ENCODE measurements around the gene CYP4F22.

The CYP4F22 gene

GRCh38 chr19:15498910-15499309 lies 9.4 kb upstream of the CYP4F22 start:
- no peak overlapping the region for H3K27ac ChIP-seq (ENCODE audit: low read length)
- H3K36me3 ChIP-seq (replicated peaks; ENCODE audit: insufficient read depth, low read length), result no peaks in the 10 kb centered on the region
- no peak overlapping the region for H3K4me3 ChIP-seq (ENCODE audit: low read length)
- no peaks in the 10 kb centered on the region for H3K9me2 ChIP-seq (replicated peaks; ENCODE audit: insufficient read depth, low read length)
- no peak overlapping the region for H3K4me2 ChIP-seq (ENCODE audit: low read depth, low read length)
- no peaks in the 10 kb centered on the region for H3K9me3 ChIP-seq (replicated peaks; ENCODE audit: insufficient read depth, low read length)
- H3K4me1 ChIP-seq (ENCODE audit: low read length), result no peaks in the 10 kb centered on the region
- H2AFZ ChIP-seq (ENCODE audit: low read length), result no peak overlapping the region
- no peaks in the 10 kb centered on the region for H4K20me1 ChIP-seq (ENCODE audit: insufficient read depth, low read length)
- DNase-seq, result no peak
- no peak overlapping the region for H3K9ac ChIP-seq (ENCODE audit: low read length)
- no peaks in the 10 kb centered on the region for H3K79me2 ChIP-seq (ENCODE audit: low read length)
- TF ChIP-seq EZH2 (optimal IDR thresholded peaks at IDR 0.05; ENCODE audit: low read depth, low read length) (no peak), EZH2phosphoT487 (IDR thresholded peaks at IDR 0.05; ENCODE audit: low read length) (no peak), CTCF (IDR thresholded peaks at IDR 0.05; ENCODE audit: low read length) (no peak)
- H3F3A ChIP-seq (ENCODE audit: insufficient read depth, low read length), result no peaks in the 10 kb centered on the region
- peaks cover 44% of the 10 kb centered on the region for H3K27me3 ChIP-seq (replicated peaks; ENCODE audit: insufficient read depth, low read length)

- TF ChIP-seq EZH2phosphoT487 (IDR thresholded peaks at IDR 0.05; ENCODE audit: low read length), result no peak
- Histone ChIP-seq H3K9me3 (replicated peaks; ENCODE audit: insufficient read depth, low read length) (no peaks in the 10 kb centered on the region), H3K27ac (ENCODE audit: low read length) (no peak overlapping the region), H3K4me2 (ENCODE audit: low read depth, low read length) (no peak overlapping the region), H3K9ac (ENCODE audit: low read length) (no peak overlapping the region), H3K79me2 (ENCODE audit: low read length) (no peaks in the 10 kb centered on the region), H3F3A (ENCODE audit: insufficient read depth, low read length) (no peaks in the 10 kb centered on the region), H3K9me2 (replicated peaks; ENCODE audit: insufficient read depth, low read length) (no peaks in the 10 kb centered on the region), H3K36me3 (replicated peaks; ENCODE audit: insufficient read depth, low read length) (no peaks in the 10 kb centered on the region), H4K20me1 (ENCODE audit: insufficient read depth, low read length) (no peaks in the 10 kb centered on the region), H3K4me1 (ENCODE audit: low read length) (no peaks in the 10 kb centered on the region), H3K27me3 (replicated peaks; ENCODE audit: insufficient read depth, low read length) (peaks cover 59% of the 10 kb centered on the region), H2AFZ (ENCODE audit: low read length) (no peak overlapping the region), H3K4me3 (ENCODE audit: low read length) (no peak overlapping the region)
- DNase-seq, result no peak
Measured at GRCh38 chr19:15501596-15501995, 6.7 kb upstream of the CYP4F22 start.

- H3K4me1 ChIP-seq (ENCODE audit: low read length), result no peaks in the 10 kb centered on the region
- no peak overlapping the region for H2AFZ ChIP-seq (ENCODE audit: low read length)
- H3K9ac ChIP-seq (ENCODE audit: low read length), result no peak overlapping the region
- H3K36me3 ChIP-seq (replicated peaks; ENCODE audit: insufficient read depth, low read length), result no peaks in the 10 kb centered on the region
- DNase-seq, result no peak
- no peak for TF ChIP-seq CTCF (IDR thresholded peaks at IDR 0.05; ENCODE audit: low read length)
- TF ChIP-seq EZH2 (optimal IDR thresholded peaks at IDR 0.05; ENCODE audit: low read depth, low read length), result no peak
- no peak for TF ChIP-seq EZH2phosphoT487 (IDR thresholded peaks at IDR 0.05; ENCODE audit: low read length)
- H3K79me2 ChIP-seq (ENCODE audit: low read length), result no peaks in the 10 kb centered on the region
- no peaks in the 10 kb centered on the region for H3K9me3 ChIP-seq (replicated peaks; ENCODE audit: insufficient read depth, low read length)
- H4K20me1 ChIP-seq (ENCODE audit: insufficient read depth, low read length), result no peaks in the 10 kb centered on the region
- peaks cover 66% of the 10 kb centered on the region for H3K27me3 ChIP-seq (replicated peaks; ENCODE audit: insufficient read depth, low read length)
- H3K9me2 ChIP-seq (replicated peaks; ENCODE audit: insufficient read depth, low read length), result no peaks in the 10 kb centered on the region
- no peak overlapping the region for H3K4me2 ChIP-seq (ENCODE audit: low read depth, low read length)
- no peaks in the 10 kb centered on the region for H3F3A ChIP-seq (ENCODE audit: insufficient read depth, low read length)
- H3K4me3 ChIP-seq (ENCODE audit: low read length), result no peak overlapping the region
- H3K27ac ChIP-seq (ENCODE audit: low read length), result no peak overlapping the region
Measured at GRCh38 chr19:15502264-15502663, 6.1 kb upstream of the CYP4F22 start.

- Histone ChIP-seq H3K36me3 (replicated peaks; ENCODE audit: insufficient read depth, low read length) (no peaks in the 10 kb centered on the region), H2AFZ (ENCODE audit: low read length) (no peak overlapping the region), H3K27ac (ENCODE audit: low read length) (no peak overlapping the region), H3K4me3 (ENCODE audit: low read length) (no peak overlapping the region), H3F3A (ENCODE audit: insufficient read depth, low read length) (no peaks in the 10 kb centered on the region), H3K9ac (ENCODE audit: low read length) (no peak overlapping the region), H3K27me3 (replicated peaks; ENCODE audit: insufficient read depth, low read length) (peaks cover 77% of the 10 kb centered on the region), H3K9me2 (replicated peaks; ENCODE audit: insufficient read depth, low read length) (no peaks in the 10 kb centered on the region), H3K79me2 (ENCODE audit: low read length) (no peaks in the 10 kb centered on the region), H3K9me3 (replicated peaks; ENCODE audit: insufficient read depth, low read length) (no peaks in the 10 kb centered on the region), H4K20me1 (ENCODE audit: insufficient read depth, low read length) (no peaks in the 10 kb centered on the region), H3K4me2 (ENCODE audit: low read depth, low read length) (no peak overlapping the region), H3K4me1 (ENCODE audit: low read length) (no peaks in the 10 kb centered on the region)
- no peak for DNase-seq
- no peak for TF ChIP-seq EZH2phosphoT487 (IDR thresholded peaks at IDR 0.05; ENCODE audit: low read length)
- TF ChIP-seq EZH2 (optimal IDR thresholded peaks at IDR 0.05; ENCODE audit: low read depth, low read length), result no peak
- no peak for TF ChIP-seq CTCF (IDR thresholded peaks at IDR 0.05; ENCODE audit: low read length)
Measured at GRCh38 chr19:15506074-15506571, 2.2 kb upstream of the CYP4F22 start.
